ENCODE measurements around the gene USP25. TPM values are rescaled to one million over a fixed set of nuclear protein-coding genes. Genes with fewer than 3 reads are reported as not detected.

USP25 gene
- total RNA-seq, 2 experiments from 2014 or later: 34.1 to 34.6 TPM

GRCh38 chr21:15831497-15831896, 101.7 kb downstream of the USP25 start:
- no peak for DNase-seq
- Mint-ChIP-seq H3K4me3 (no peak overlapping the region), H3K9me3 (no peaks in the 10 kb centered on the region), H3K4me1 (ENCODE audit: low read depth) (peaks cover 10% of the 10 kb centered on the region), H3K36me3 (ENCODE audit: low read depth) (peaks cover 10% of the 10 kb centered on the region), H3K27ac (no peak overlapping the region), H3K27me3 (no peaks in the 10 kb centered on the region)
- ATAC-seq: peak; percentile 37
- TF ChIP-seq, protein P1, sequence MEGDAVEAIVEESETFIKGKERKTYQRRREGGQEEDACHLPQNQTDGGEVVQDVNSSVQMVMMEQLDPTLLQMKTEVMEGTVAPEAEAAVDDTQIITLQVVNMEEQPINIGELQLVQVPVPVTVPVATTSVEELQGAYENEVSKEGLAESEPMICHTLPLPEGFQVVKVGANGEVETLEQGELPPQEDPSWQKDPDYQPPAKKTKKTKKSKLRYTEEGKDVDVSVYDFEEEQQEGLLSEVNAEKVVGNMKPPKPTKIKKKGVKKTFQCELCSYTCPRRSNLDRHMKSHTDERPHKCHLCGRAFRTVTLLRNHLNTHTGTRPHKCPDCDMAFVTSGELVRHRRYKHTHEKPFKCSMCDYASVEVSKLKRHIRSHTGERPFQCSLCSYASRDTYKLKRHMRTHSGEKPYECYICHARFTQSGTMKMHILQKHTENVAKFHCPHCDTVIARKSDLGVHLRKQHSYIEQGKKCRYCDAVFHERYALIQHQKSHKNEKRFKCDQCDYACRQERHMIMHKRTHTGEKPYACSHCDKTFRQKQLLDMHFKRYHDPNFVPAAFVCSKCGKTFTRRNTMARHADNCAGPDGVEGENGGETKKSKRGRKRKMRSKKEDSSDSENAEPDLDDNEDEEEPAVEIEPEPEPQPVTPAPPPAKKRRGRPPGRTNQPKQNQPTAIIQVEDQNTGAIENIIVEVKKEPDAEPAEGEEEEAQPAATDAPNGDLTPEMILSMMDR (IDR thresholded peaks at IDR 0.05): no peak
- CTCF ChIA-PET: no interaction called here
- POLR2A ChIA-PET: no interaction called here
- intact Hi-C loops (cut with micrococcal nuclease): no loop called here

GRCh38 chr21:15837645-15838044, 107.9 kb downstream of the USP25 start:
- CTCF ChIA-PET: no interaction called here
- Mint-ChIP-seq H3K27ac (no peak overlapping the region), H3K36me3 (ENCODE audit: low read depth) (peaks cover 3% of the 10 kb centered on the region), H3K4me1 (ENCODE audit: low read depth) (peaks cover 2% of the 10 kb centered on the region), H3K9me3 (no peaks in the 10 kb centered on the region), H3K4me3 (no peak overlapping the region), H3K27me3 (no peaks in the 10 kb centered on the region)
- no peak for DNase-seq
- no peak for ATAC-seq
- intact Hi-C loops (cut with micrococcal nuclease): no loop called here
- POLR2A ChIA-PET: interaction anchor here (0.7 kb wide), 1 partner anchor 1622 kb away, joined by 3 read pairs; the partner anchor contains the start of gene RBM11
- TF ChIP-seq, protein P1 (IDR thresholded peaks at IDR 0.05): no peak

- TF ChIP-seq, protein P1 (IDR thresholded peaks at IDR 0.05): no peak
- DNase-seq (no peak), ATAC-seq (no peak)
- H3K27ac Mint-ChIP-seq: no peak overlapping the region
- POLR2A ChIA-PET: no interaction called here
- H3K27me3 Mint-ChIP-seq: no peaks in the 10 kb centered on the region
- H3K4me3 Mint-ChIP-seq: no peak overlapping the region
- H3K9me3 Mint-ChIP-seq: no peaks in the 10 kb centered on the region
- CTCF ChIA-PET: no interaction called here
- peaks cover 2% of the 10 kb centered on the region for H3K4me1 Mint-ChIP-seq (ENCODE audit: low read depth)
- H3K36me3 Mint-ChIP-seq (ENCODE audit: low read depth): peaks cover 3% of the 10 kb centered on the region
- intact Hi-C loops (cut with micrococcal nuclease): no loop called here
Measured at GRCh38 chr21:15839026-15839425, 109.2 kb downstream of the USP25 start.

DNA sequence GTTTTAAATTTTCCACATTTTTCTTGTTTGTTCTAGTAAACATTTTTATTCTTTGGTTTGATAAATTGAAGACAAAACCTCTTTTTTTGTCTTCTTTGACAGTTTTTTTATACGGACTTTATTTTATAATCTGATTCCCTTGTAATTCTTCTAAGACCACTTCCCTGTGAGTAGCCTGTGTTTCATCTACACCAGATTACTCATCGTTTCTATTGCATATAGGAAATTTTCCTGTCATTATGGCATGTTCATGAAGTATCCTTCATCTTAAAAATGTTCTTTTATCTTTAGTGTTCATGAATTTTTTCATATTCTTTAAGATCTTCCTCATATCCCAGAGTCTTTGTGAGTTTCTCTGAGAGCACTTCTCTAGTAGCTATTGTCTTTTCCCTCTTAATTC, 109.8 kb downstream of the USP25 start:
- TF ChIP-seq, protein P1 (IDR thresholded peaks at IDR 0.05): no peak
- ChIA-PET POLR2A (no interaction called here), CTCF (no interaction called here)
- no peak overlapping the region for H3K27ac Mint-ChIP-seq
- H3K36me3 Mint-ChIP-seq (ENCODE audit: low read depth): peaks cover under 1% of the 10 kb centered on the region
- no peaks in the 10 kb centered on the region for H3K9me3 Mint-ChIP-seq
- H3K4me3 Mint-ChIP-seq: no peak overlapping the region
- peaks cover 2% of the 10 kb centered on the region for H3K4me1 Mint-ChIP-seq (ENCODE audit: low read depth)
- DNase-seq: no peak
- H3K27me3 Mint-ChIP-seq: no peaks in the 10 kb centered on the region
- no peak for ATAC-seq
- intact Hi-C loops (cut with micrococcal nuclease): no loop called here

DNA sequence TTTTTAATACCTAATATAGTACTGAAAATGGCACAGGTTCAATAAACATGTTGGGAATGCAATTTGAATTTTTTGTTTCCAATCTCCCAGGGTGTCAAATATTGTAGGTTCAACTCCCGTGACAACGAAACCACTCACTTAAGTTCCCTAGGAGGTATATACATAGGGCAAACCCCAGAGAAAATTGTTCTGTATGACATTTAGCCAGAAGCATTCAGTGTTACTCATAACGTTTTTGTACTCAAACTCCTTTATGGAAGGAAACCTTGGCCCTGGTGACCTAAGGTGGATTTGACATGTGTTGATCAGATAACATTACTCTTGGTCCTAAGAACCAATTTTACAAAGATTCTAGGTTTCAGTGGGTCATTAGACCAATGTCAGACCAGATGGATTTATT, 110.6 kb downstream of the USP25 start:
- no peak overlapping the region for H3K4me3 Mint-ChIP-seq
- H3K9me3 Mint-ChIP-seq: no peaks in the 10 kb centered on the region
- no peaks in the 10 kb centered on the region for H3K36me3 Mint-ChIP-seq (ENCODE audit: low read depth)
- no peak for ATAC-seq
- H3K4me1 Mint-ChIP-seq (ENCODE audit: low read depth): peaks cover 2% of the 10 kb centered on the region
- intact Hi-C loops (cut with micrococcal nuclease): no loop called here
- TF ChIP-seq, protein P1 (IDR thresholded peaks at IDR 0.05): no peak
- CTCF ChIA-PET: no interaction called here
- no peak overlapping the region for H3K27ac Mint-ChIP-seq
- H3K27me3 Mint-ChIP-seq: no peaks in the 10 kb centered on the region
- POLR2A ChIA-PET: no interaction called here
- no peak for DNase-seq

Measured in activated CD8-positive, alpha-beta T cell treated with anti-CD3 and anti-CD28 coated beads for 36 hours (primary cell).